Fibroblast of mammary gland (primary cell): ENCODE data around the gene CCDC148.

Source experiments
- DNase-seq: peaks from one replicate; pipeline ENCODE4 v3.0.0-alpha.2; 2010; ENCODE audit warnings: low read depth
- H3K4me3 ChIP-seq: 2 replicates; pipeline ENCODE4 v1.5.1; 2011; ENCODE audit warnings: low read depth, mild to moderate bottlenecking, low read length, moderate library complexity; ENCODE audit not compliant: control insufficient read depth
- TF ChIP-seq, protein P1 (sequence below): conservative IDR thresholded peaks from 2 replicates; pipeline ENCODE4 v1.5.1; 2011; ENCODE audit warnings: low read depth, low read length, inconsistent platforms; ENCODE audit not compliant: control insufficient read depth, insufficient read depth

Gene CCDC148

GRCh38 chr2:158143703-158144360 is 312.7 kb downstream of the CCDC148 start:
- DNase-seq: no peak
- TF ChIP-seq, protein P1, sequence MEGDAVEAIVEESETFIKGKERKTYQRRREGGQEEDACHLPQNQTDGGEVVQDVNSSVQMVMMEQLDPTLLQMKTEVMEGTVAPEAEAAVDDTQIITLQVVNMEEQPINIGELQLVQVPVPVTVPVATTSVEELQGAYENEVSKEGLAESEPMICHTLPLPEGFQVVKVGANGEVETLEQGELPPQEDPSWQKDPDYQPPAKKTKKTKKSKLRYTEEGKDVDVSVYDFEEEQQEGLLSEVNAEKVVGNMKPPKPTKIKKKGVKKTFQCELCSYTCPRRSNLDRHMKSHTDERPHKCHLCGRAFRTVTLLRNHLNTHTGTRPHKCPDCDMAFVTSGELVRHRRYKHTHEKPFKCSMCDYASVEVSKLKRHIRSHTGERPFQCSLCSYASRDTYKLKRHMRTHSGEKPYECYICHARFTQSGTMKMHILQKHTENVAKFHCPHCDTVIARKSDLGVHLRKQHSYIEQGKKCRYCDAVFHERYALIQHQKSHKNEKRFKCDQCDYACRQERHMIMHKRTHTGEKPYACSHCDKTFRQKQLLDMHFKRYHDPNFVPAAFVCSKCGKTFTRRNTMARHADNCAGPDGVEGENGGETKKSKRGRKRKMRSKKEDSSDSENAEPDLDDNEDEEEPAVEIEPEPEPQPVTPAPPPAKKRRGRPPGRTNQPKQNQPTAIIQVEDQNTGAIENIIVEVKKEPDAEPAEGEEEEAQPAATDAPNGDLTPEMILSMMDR: no peak

DNA sequence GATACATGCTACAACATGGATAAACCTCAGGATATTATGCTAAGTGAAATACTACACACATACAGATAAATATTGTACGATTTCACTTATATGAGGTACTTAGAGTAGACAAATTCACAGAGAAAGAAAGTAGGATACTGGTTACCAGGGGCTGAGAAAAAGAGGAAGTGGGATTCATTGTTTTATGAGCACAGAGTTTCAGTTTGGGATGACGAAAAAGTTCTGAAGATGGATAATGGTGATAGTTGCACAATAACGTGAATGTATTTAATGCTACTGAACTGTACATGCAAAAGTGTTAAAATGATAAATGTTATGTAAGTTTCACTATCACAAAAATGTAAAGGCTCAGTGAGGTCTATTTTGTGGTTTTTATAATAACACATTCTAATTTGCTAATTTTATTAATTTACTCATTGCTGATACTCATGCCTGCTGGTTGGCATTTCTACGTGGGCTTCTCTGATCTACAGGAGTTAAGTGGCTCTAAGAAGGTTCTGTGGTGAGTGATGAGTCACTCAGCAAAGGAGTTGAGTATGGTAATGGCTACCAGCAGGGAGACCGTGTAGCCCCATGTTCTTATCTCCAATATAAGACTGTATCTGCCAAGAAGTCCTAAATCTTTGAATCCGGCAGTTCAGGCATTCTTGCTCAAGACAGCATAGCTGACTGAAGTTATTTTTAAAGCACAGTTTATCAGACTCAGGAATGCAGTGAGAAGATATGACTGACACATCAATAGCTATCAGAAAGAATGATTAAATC is 313.8 kb downstream of the CCDC148 start:
- DNase-seq: no peak
- H3K4me3 ChIP-seq: no peak overlapping the region
- TF ChIP-seq, protein P1: no peak

More at GRCh38 chr2:158143703-158144360, 312.7 kb downstream of the CCDC148 start:
- no peak overlapping the region for H3K4me3 ChIP-seq

GRCh38 chr2:158142165-158142564 is 314.4 kb downstream of the CCDC148 start:
- H3K4me3 ChIP-seq: no peak overlapping the region
- TF ChIP-seq, protein P1: no peak
- no peak for DNase-seq

DNA sequence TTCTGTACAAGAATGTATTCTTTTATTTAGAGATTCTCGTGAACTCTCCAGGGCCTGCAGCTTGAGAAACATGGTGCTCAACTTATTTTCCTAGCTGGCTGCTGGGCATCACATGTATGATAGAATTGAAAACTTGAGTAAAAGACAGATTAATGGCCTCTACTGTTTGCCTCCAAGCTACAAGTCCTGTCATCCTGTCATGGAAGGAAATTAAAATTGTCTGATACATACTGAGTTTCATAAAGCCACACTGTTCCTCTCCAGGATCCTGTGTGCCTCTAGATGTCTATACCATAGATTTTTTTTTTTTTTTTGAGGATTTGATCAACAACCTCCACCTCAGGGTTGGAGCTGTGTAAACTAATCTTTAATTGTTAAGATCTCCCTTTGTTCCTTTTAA is 316.4 kb downstream of the CCDC148 start:
- no peak overlapping the region for H3K4me3 ChIP-seq
- TF ChIP-seq, protein P1: no peak
- no peak for DNase-seq

DNA sequence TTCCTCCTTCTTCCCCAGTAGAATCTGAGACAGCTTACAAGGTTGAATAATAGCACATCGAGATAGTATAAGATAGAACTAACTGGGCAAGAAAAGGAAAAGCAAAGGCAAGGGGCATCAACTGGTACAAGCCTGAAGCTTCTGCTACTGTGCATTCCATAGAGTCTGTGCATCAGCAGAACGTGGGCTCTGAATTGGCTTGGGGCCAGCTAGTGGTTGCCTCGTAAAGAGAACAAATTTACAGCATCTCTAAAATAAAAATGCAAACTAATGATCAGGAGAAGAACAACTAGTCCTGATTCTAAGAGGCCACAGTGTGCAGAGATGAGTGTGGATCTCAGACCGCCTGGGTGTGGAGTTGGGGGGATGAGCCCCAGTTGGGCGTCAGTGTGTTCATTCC is 318.3 kb downstream of the CCDC148 start:
- TF ChIP-seq, protein P1: no peak
- DNase-seq: no peak
- H3K4me3 ChIP-seq: no peak overlapping the region

GRCh38 chr2:158135096-158135495 is 321.5 kb downstream of the CCDC148 start:
- TF ChIP-seq, protein P1: no peak
- H3K4me3 ChIP-seq: no peak overlapping the region
- no peak for DNase-seq
